ENCODE results near the gene RFC3.

The RFC3 gene

GRCh38 chr13:33784738-33785137, 33.2 kb upstream of the RFC3 start:
- no peak for DNase-seq (ENCODE audit: low read depth)
- no peak overlapping the region for H3K4me3 ChIP-seq (ENCODE audit: low read length)

GRCh38 chr13:33785384-33785783, 32.6 kb upstream of the RFC3 start:
- no peak overlapping the region for H3K4me3 ChIP-seq (ENCODE audit: low read length)
- no peak for TF ChIP-seq CTCF (conservative IDR thresholded peaks at IDR 0.05; ENCODE audit: low read depth, low read length)

More at GRCh38 chr13:33784738-33785137, 33.2 kb upstream of the RFC3 start:
- no peak for TF ChIP-seq CTCF (conservative IDR thresholded peaks at IDR 0.05; ENCODE audit: low read depth, low read length)

GRCh38 chr13:33787051-33787591, 30.8 kb upstream of the RFC3 start:
- H3K4me3 ChIP-seq (ENCODE audit: low read length), result no peak overlapping the region

More at GRCh38 chr13:33785384-33785783, 32.6 kb upstream of the RFC3 start:
- no peak for DNase-seq (ENCODE audit: low read depth)

GRCh38 chr13:33789066-33789606, 28.8 kb upstream of the RFC3 start:
- TF ChIP-seq CTCF (conservative IDR thresholded peaks at IDR 0.05; ENCODE audit: low read depth, low read length), result no peak
- no peak overlapping the region for H3K4me3 ChIP-seq (ENCODE audit: low read length)
- DNase-seq (ENCODE audit: low read depth), result no peak

More at GRCh38 chr13:33787051-33787591, 30.8 kb upstream of the RFC3 start:
- no peak for TF ChIP-seq CTCF (conservative IDR thresholded peaks at IDR 0.05; ENCODE audit: low read depth, low read length)
- DNase-seq (ENCODE audit: low read depth), result no peak

GRCh38 chr13:33789739-33790138, 28.2 kb upstream of the RFC3 start:
- TF ChIP-seq CTCF (conservative IDR thresholded peaks at IDR 0.05; ENCODE audit: low read depth, low read length), result no peak
- no peak overlapping the region for H3K4me3 ChIP-seq (ENCODE audit: low read length)
- no peak for DNase-seq (ENCODE audit: low read depth)

- H3K4me3 ChIP-seq (ENCODE audit: low read length), result no peak overlapping the region
- no peak for TF ChIP-seq CTCF (conservative IDR thresholded peaks at IDR 0.05; ENCODE audit: low read depth, low read length)
- no peak for DNase-seq (ENCODE audit: low read depth)
These were observed 24.2 kb upstream of the RFC3 start for GRCh38 chr13:33793726-33794125.

GRCh38 chr13:33794576-33794975, 23.4 kb upstream of the RFC3 start:
- no peak for DNase-seq (ENCODE audit: low read depth)
- no peak overlapping the region for H3K4me3 ChIP-seq (ENCODE audit: low read length)
- TF ChIP-seq CTCF (conservative IDR thresholded peaks at IDR 0.05; ENCODE audit: low read depth, low read length), result no peak

Measured in retinal pigment epithelial cell (primary cell).